HL-60 (cell line): ENCODE results near the gene CKAP5.

Experiments used
- CTCF ChIP-seq: IDR thresholded peaks from one replicate; pipeline ENCODE4 v1.5.1; 2011; ENCODE audit warnings: low read length, control low read depth, inconsistent platforms; ENCODE audit not compliant: insufficient read depth
- POLR2AphosphoS5 ChIP-seq: IDR thresholded peaks from 2 replicates; pipeline ENCODE4 v1.6.1; 2012; ENCODE audit warnings: low read depth

- TF ChIP-seq POLR2AphosphoS5 (no peak), CTCF (no peak)
These were observed 45.9 kb downstream of the CKAP5 start for GRCh38 chr11:46800177-46800576.
